Suppressor macrophage treated with lipopolysaccharide for 4 hours (primary cell): ENCODE measurements around the gene COPG1.
"Not testable (repeated sequence)": the region's sequence is repeated elsewhere in the genome, so short reads cannot be mapped to it uniquely, and the experiment has no call there.

ENCODE experiments used
- DNase-seq: peaks from one replicate; pipeline ENCODE4 v3.0.0-alpha.2; 2020

Gene COPG1

GRCh38 chr3:129245641-129246306 is 3.6 kb upstream of the COPG1 start:
- DNase-seq: peak; percentile 96

- DNase-seq: no peak
These were observed 2.8 kb upstream of the COPG1 start for GRCh38 chr3:129246636-129247035.

DNA sequence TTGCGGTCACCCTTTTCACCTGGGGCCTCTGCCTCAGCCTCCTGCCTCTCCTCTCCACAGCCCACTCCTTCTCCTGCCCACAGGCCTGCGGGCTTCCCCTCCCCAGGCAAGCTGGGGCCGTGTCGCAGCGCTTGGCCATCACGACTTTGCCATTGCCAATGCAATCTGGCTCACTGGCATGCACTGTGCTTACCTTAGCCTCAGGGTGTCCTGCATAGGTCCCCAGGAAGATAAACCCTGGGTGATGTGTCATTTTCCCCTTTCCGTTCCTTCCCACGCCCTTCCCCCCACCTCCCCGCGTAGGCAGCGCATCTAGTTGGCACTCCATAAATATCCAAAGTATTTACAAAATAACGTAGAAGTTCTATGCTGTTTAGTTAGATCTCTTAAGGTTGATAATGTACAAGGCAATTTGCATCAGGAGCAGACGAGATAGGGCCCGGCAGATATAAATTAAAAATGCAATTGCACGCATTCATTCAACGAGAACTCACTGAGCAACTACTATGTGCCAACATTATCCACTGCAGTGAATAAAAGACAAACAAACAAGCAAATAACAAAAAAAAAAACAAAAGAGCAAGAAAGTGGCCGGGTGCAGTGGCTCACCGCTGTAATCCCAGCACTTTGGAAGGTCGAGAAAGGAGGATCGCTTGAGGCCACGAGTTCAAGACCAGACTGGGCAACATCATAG is 973 bp upstream of the COPG1 start:
- no peak for DNase-seq

DNA sequence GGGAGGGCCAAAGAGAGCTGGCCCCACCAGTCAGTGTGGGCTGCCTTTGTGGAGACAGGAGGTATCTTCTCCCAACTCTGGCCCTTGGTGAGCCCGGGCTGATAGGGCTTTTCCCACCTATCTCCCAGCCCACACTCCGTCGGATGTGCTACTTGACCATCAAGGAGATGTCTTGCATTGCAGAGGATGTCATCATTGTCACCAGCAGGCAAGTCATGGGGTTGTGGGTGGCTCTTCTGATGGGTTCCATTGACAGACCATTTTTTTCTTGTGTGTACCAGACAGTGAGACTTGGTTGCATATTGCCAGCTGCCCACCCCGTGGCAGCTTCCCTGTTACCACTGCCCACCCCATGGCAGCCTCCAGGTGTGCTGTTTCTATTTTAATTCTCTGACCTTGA is 3.3 kb downstream of the COPG1 start:
- DNase-seq: peak; percentile 29

DNA sequence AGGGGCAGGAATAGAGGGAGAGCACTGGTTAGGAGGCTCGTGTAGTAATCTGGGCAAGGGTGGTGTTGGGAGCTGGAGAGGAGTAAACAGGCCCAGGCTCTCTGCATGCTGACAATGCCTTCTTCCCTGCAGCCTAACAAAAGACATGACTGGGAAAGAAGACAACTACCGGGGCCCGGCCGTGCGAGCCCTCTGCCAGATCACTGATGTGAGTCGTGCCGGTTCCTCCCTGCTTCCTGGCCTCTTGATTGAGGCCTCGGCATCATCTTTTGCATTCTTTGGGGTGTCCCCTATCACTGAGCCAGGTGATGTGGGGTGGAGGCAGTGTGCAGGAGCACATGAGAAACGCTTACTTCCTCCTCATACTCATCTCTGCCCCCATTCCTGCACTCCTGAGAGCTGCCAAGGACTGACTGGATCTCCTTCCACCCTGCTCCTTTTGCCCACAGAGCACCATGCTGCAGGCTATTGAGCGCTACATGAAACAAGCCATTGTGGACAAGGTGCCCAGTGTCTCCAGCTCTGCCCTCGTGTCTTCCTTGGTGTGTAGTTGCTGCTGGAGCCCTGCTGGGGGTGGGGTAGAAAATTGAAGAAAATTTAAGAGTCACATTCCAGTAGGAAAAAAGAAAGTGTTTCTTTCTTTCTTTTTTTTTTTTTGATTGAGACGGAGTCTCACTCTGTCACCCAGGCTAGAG is 5.3 kb downstream of the COPG1 start:
- DNase-seq: no peak

GRCh38 chr3:129256270-129256669 is 6.9 kb downstream of the COPG1 start:
- DNase-seq: no peak

DNA sequence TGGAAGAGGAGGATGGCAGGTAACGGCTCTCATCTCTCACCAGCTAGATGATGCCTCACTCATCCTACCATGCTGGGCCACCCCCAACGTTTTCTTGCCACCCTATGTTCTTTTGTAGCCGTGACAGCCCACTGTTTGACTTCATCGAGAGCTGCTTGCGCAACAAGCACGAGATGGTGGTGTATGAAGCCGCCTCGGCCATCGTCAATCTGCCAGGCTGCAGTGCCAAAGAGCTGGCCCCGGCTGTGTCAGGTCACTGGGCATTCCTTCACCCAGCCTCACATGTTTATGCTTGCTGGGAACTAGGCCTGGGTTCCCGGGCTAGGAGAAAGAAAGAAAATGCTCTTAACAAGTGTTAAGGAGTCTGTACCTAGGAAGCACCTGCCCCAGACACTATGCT is 8.2 kb downstream of the COPG1 start:
- no peak for DNase-seq

DNA sequence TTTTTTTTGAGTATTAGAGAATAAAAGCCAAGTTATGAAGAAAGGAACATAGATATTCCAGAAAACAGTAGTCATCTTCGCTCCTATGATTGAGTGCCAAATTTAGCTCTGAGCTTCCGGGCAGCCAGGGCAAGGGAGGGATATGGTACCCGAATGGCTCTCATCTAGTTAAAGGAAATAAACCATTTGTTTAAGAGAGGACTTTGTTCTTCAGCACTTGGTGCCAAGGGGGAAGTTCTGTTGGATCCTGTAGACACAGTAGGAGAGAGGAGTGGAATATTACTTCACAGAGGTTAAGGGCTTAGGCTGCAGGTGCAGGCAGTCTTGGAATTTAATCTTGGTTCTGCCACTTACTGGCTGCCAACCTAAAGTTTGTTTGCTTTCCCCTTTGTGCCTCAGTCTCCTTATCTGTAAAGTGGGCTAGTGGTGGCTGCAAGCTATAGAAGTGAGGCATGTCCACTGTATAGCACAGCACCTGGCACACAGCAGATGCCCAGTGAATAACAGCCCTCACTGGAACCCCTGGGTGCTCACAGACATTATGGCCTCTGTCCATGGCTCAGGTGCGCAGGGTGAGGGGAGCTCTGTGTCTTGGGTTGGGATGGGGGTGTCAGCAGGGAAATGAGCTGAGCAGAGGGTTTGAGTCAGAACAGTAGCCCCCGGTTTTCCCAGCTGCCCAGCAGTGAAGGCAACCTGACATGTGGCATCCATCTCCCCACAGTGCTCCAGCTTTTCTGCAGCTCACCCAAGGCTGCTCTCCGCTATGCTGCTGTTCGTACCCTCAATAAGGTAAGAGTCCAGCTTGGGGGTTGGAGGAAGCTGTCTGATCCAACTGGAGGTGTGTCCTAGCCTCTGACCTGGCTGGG is 10.4 kb downstream of the COPG1 start:
- DNase-seq: no peak

- DNase-seq: no peak
These were observed 11.2 kb downstream of the COPG1 start for GRCh38 chr3:129260606-129261005.

DNA sequence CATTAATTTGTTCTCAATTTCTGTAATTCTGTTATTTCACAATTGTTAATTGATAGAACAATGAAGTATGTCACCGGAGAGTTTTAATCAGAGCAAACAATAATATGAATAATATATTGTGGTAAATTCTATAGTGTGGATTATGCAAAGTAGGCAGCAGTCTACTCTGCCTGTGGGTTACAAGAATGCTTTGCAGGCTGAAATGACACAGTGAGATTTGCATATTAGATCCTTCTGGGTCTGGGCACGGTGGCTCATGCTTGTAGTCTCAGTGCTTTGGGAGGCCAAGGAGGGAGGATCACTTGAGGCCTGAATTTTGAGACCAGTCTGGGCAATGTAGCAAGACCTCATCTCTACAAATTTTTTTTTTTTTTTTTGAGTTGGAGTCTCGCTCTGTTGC is 12.5 kb downstream of the COPG1 start:
- no peak for DNase-seq

DNA sequence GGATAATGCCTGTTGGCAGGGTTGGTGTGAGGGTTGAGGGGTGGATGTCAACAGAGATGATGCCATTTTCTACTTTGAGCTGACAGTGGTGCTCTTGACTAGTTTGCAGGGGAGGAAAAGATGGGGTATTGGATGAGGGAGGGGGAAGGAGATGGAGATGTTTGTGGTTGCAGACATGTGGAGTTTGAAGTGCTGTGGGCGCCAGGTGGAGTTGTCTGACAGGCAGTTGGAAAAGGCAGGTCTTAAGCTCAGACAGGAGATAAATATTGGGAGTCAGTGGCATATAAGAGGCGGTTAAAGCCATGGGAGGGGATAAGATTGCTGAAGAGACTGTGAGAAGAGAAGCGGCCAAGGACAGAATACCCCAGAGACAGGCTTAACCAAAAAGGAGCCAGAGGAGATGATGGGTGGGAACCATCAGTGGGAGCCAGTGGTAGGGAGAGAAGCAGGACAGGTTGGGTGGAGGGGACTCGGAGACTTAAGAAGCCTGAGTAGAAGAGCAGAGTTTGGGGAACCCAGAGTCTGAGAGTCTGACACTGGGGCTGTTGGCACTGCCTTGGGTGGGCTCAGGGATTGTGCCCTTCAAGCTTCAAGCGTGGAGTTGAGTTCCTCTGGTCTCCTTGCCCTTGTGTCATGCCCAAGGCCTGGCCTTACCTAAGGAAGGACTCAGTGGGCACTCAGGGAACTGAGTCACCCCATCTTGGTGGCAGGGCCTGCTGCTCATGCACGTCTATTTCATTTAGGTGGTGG is 13.9 kb downstream of the COPG1 start:
- DNase-seq: no peak

- not testable (repeated sequence) for DNase-seq
These were observed 15.6 kb downstream of the COPG1 start for GRCh38 chr3:129264994-129265393.

DNA sequence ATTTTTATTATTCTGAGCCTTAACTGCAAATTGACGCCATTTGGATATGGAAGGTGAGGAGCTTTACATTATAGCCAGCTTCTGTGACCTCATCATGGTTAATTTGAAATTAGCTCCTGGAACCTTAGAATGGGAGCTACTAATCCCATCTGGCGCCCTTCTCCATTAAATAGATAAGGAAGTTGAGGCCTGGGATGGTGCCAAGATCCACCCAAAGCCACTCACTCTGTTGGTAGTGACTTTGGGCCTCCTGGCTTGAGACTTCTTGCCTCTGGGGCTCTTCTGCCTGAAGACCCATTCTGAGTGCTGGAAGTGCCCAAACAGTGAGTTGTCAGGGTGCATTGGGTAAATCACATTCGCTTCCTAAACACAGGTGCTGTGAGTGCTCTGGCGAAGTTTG is 17.2 kb downstream of the COPG1 start:
- no peak for DNase-seq

GRCh38 chr3:129268396-129268795 is 19.0 kb downstream of the COPG1 start:
- DNase-seq: no peak

DNA sequence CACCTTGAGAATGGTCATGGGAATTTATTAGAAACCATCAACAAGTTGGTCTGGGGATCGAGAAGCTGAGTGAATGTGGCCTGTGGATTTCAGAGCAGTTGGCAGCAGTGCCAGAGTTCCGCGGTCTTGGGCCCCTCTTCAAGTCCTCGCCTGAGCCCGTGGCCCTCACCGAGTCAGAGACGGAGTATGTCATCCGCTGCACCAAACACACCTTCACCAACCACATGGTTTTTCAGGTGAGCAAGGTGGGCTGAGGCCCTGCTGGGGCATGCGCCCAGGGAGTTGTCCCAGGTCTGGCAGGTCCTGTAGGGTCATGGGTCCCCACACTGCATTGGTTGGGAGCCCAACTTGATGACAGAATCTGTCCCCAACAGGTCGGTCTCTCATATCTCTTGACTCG is 22.3 kb downstream of the COPG1 start:
- no peak for DNase-seq

DNA sequence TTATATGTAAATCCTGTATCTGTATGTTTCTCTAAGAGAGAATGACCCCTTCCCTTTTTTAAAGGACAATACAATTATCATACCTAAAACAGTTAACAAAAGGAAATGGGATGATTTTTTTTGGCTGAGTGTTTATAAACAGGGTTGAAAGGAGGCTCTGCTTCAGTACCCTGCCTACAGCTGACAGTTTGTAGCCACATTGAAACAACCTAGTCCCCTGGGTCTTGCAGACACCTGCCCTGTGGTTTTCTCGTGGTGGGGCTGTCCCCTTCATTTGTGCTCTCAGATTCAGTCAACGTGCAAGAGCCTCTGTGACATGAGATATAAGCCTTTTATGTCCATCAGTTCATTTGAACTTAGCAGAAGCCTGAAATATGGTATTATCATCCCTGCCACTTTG is 27.0 kb downstream of the COPG1 start:
- DNase-seq: no peak

DNA sequence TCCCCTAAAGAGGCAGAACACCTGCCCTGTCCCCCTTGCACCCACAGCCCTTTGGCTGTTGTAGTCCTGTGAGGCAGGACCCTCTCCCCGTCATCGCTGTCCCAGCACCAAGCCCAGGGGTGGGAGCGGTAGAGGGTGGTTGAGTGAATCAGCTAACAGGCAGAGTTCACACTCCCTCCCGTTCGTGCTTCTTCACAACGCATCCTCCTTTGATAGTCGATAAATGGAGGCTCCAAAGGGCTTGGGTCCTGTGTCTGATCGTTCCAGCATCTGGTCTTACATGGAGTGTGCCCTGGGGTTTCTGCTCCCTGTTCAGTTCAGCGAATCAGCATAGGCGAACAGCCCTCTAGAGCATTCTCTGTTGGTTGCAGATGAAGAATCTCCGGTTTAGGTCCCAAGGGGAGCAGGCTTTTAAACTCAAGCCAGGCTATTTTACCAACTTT is 28.4 kb downstream of the COPG1 start:
- no peak for DNase-seq

DNA sequence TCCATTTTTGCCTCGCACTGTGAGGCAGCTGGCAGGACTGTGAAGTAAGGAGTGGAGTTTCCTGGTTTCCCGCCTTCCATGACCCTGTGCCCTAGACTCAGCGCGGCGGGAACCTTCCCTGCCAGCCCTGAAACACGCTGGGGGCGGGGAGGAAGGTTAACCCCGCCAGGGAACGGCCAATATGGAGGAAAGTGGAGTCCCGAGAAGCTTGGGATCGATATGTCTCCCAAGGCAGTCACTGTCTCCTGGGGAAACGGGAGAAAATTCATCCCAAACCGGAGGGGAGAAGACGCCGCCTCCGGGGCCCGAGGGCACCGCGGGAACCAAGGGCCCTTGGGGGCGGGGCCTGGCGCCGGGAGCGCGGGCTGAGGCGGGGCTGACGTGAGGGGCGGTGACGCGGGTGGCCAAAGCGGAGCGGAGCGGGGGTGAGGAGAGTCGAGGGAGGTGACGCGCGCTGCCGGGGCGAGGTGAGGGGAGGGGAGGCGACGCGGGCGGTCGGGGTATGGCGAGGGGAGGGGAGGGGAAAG is 29.1 kb downstream of the COPG1 start, which contains the start of gene HMCES:
TSS of gene HMCES (plus strand) at position 432 of the 527 bp plus-strand sequence. CDS start 863 bp downstream, outside the sequence.
- peak; percentile 93 for DNase-seq

DNA sequence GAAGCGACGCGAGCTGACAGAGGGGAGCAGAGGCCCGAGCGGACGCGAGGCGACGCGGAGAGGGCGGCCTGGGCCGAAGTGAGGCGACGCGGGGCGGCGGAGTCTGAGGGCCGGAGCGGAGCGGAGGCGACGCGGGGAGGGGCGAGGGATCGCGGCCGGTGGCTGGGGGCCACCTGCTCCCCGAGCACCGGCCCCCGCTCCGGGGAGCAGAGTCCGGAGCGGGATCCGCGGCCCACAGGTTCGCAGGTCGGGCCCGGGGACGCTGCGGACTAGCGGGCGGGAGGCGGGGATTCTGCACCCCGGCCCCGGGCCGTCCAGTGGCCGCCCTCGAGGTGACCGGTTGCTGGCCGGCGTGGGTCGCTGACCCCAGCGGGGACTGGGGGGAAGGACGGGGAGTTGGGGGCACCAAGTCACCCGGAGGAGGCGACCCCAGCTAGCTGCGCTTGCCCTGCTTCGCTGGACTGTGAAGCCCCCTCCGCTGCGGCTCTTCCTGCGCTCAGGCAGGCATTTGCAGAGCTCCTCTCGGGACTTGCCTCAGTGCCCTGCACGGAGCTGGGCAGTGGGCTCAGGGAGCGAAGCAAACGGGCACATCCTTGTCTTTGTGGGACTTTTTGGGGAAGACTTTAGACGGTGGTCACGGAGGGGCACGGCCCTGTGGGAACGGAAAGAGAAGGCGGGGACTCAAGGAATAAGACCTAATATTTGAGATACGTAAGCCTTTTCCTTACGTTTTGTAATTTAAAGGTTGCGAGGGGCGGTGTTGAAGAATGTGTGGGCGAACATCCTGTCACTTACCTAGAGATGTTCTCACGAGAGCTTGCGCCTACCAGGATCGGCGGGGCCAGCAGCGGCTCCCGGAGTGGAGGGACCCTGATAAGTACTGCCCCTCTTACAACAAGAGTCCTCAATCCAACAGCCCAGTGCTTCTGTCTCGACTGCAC is 29.8 kb downstream of the COPG1 start:
- peak; percentile 42 for DNase-seq

DNA sequence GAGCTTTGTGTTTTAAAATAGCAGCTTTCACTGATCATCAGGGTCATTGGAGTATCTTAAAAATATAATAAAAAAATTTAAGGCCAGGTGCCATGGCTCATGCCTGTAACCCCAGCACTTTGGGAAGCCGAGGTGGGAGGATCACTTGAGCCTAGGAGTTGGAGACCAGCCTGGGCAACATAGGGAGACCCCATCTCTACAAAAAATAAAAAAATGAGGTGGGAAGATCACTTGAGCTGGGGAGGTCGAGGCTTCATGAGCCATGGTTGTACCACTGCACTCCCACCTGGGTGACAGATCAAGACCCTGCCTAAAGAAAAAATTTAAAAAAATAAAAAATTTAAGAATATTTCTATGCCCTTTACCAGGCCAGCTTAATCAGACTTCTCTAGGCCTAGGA is 30.8 kb downstream of the COPG1 start:
- DNase-seq: no peak

- DNase-seq: no peak
These were observed 32.3 kb downstream of the COPG1 start for GRCh38 chr3:129281726-129282125.
